HepG2 (cell line): ENCODE data around the gene SMARCD1. TPM values are rescaled to one million over a fixed set of nuclear protein-coding genes. Genes with fewer than 3 reads are reported as not detected.

Experiments used
- AGO2 ChIP-seq: fragments of 200-400 bp; formaldehyde crosslinking; optimal IDR thresholded peaks from 2 replicates; pipeline ENCODE3; 2017; ENCODE audit warnings: mild to moderate bottlenecking, low read depth, low read length, moderate library complexity
- BRD4 ChIP-seq: sonication (generic); formaldehyde crosslinking; IDR thresholded peaks from 2 replicates; pipeline ENCODE4 v1.4.0; 2020; ENCODE audit warnings: missing genetic modification reagents
- CHD2 ChIP-seq: IDR thresholded peaks from 2 replicates; pipeline ENCODE4 v1.6.1; 2011; ENCODE audit warnings: low read depth, low read length, improper control_type of control experiment
- FOXA3 ChIP-seq: IDR thresholded peaks from 2 replicates; pipeline ENCODE4 v1.6.1; 2016; ENCODE audit warnings: missing genetic modification reagents, missing compliant biosample characterization
- FOXK2 ChIP-seq: fragments of 450-650 bp; IDR thresholded peaks from 2 replicates; pipeline ENCODE4 v1.6.1; 2016
- FOXP1 ChIP-seq, 2 experiments: fragments of 450-650 bp in 1 of 2; IDR thresholded peaks; 2 replicates each; pipeline ENCODE4 v1.6.1; 2017 to 2018; ENCODE audit warnings: antibody characterized with exemption in 1 of 2
- GMEB1 ChIP-seq: sonication (generic); formaldehyde crosslinking; IDR thresholded peaks from 2 replicates; pipeline ENCODE4 v1.5.1; 2020; ENCODE audit warnings: missing genetic modification reagents, mild to moderate bottlenecking, borderline replicate concordance
- JARID2 ChIP-seq: sonication (generic); formaldehyde crosslinking; IDR thresholded peaks from 2 replicates; pipeline ENCODE4 v1.8.1; 2023; ENCODE audit warnings: missing genetic modification reagents, inconsistent platforms; ENCODE audit not compliant: insufficient replicate concordance
- JUND ChIP-seq: sonication (generic); formaldehyde crosslinking; IDR thresholded peaks from 2 replicates; pipeline ENCODE4 v1.8.0; 2022; ENCODE audit warnings: mild to moderate bottlenecking, missing genetic modification reagents
- MAFK ChIP-seq, 2 experiments: IDR thresholded peaks in 1 of 2; conservative IDR thresholded peaks in 1 of 2; 2 replicates each; pipeline ENCODE4 v1.6.1; 2011; ENCODE audit warnings: improper control_type of control experiment in 2 of 2, low read length in 2 of 2
- MBD4 ChIP-seq: IDR thresholded peaks from 2 replicates; pipeline ENCODE4 v1.6.1; 2012; ENCODE audit warnings: low read length, inconsistent platforms, borderline replicate concordance
- MED13 ChIP-seq: sonication (generic); formaldehyde crosslinking; IDR thresholded peaks from 2 replicates; pipeline ENCODE4 v1.5.0; 2020; ENCODE audit warnings: missing genetic modification reagents
- NR1H2 ChIP-seq: sonication (generic); formaldehyde crosslinking; IDR thresholded peaks from 2 replicates; pipeline ENCODE4 v1.8.1; 2022; ENCODE audit warnings: low read depth, missing genetic modification reagents, borderline replicate concordance
- PBX2 ChIP-seq: IDR thresholded peaks from 2 replicates; pipeline ENCODE4 v1.6.1; 2016; ENCODE audit warnings: control low read depth
- SAFB2 ChIP-seq: sonication (generic); formaldehyde crosslinking; IDR thresholded peaks from 2 replicates; pipeline ENCODE4 v1.5.1; 2020; ENCODE audit warnings: missing genetic modification reagents, low read depth, mild to moderate bottlenecking, borderline replicate concordance
- SALL2 ChIP-seq: sonication (generic); formaldehyde crosslinking; IDR thresholded peaks from 2 replicates; pipeline ENCODE4 v1.8.1; 2023; ENCODE audit warnings: mild to moderate bottlenecking, missing genetic modification reagents, inconsistent platforms
- TBP ChIP-seq: sonication (generic); formaldehyde crosslinking; IDR thresholded peaks from 2 replicates; pipeline ENCODE4 v1.5.0; 2020; ENCODE audit warnings: missing genetic modification reagents
- ZBTB20 ChIP-seq: sonication (generic); formaldehyde crosslinking; IDR thresholded peaks from 2 replicates; pipeline ENCODE4 v1.8.1; 2023; ENCODE audit warnings: missing genetic modification reagents, low read depth, mild to moderate bottlenecking, borderline replicate concordance
- ZBTB46 ChIP-seq: sonication (generic); formaldehyde crosslinking; IDR thresholded peaks from 2 replicates; pipeline ENCODE4 v1.4.0; 2020; ENCODE audit warnings: mild to moderate bottlenecking, missing genetic modification reagents, borderline replicate concordance
- ZMAT3 ChIP-seq: sonication (generic); formaldehyde crosslinking; conservative IDR thresholded peaks from 2 replicates; pipeline ENCODE4 v1.7.0; 2021; ENCODE audit warnings: missing genetic modification reagents
- ZNF124 ChIP-seq: sonication (generic); formaldehyde crosslinking; IDR thresholded peaks from 2 replicates; pipeline ENCODE4 v1.4.0; 2020; ENCODE audit warnings: missing genetic modification reagents
- ZNF343 ChIP-seq: sonication (generic); formaldehyde crosslinking; IDR thresholded peaks from 2 replicates; pipeline ENCODE4 v1.4.0; 2020; ENCODE audit warnings: mild to moderate bottlenecking, missing genetic modification reagents
- ZNF768 ChIP-seq: sonication (generic); formaldehyde crosslinking; IDR thresholded peaks from 2 replicates; pipeline ENCODE4 v1.4.0; 2020; ENCODE audit warnings: missing genetic modification reagents
- ZNF83 ChIP-seq: sonication (generic); formaldehyde crosslinking; IDR thresholded peaks from 2 replicates; pipeline ENCODE4 v1.4.0; 2020; ENCODE audit warnings: missing genetic modification reagents, mild to moderate bottlenecking, borderline replicate concordance
- ZSCAN30 ChIP-seq: sonication (generic); formaldehyde crosslinking; IDR thresholded peaks from 2 replicates; pipeline ENCODE4 v1.5.0; 2020; ENCODE audit warnings: mild to moderate bottlenecking, missing genetic modification reagents
- polyA plus RNA-seq, 8 experiments: library from polyadenylated mRNA; depleted of rRNA in 3 of 8; stranded (reverse) in 7 of 8; unstranded in 1 of 8; fragments of >200 nt; fragmentation: Illumina TruSeq in 4 of 8; extraction: Trizol in 4 of 8; gene quantifications; 2 replicates each; pipeline versions ENCODE4 v1.2.1 to v1.2.3, GENCODE V29; 2011 to 2016; ENCODE audit warnings: low read depth in 4 of 8, missing spikeins in 1 of 8, mixed read lengths in 1 of 8; ENCODE audit not compliant: insufficient read depth in 1 of 8
- total RNA-seq, 5 experiments: library from RNA; depleted of rRNA; stranded (reverse); fragments of >200 nt; fragmentation: Illumina TruSeq; extraction: Trizol; gene quantifications; 2 replicates each; pipeline ENCODE4 v1.2.3, GENCODE V29; 2016; ENCODE audit warnings: low read depth in 1 of 5
- TF ChIP-seq, protein P1 (sequence below): sonication (generic); formaldehyde crosslinking; IDR thresholded peaks from 2 replicates; pipeline ENCODE4 v1.5.1; 2020; ENCODE audit warnings: mild to moderate bottlenecking, moderate library complexity, missing genetic modification reagents

SMARCD1 gene
- total and polyA plus RNA-seq, 2 of the 13 experiments (the other 11 are each of a cell fraction or from before 2014, with no cell fraction given), result 51.7 to 54.6 TPM

DNA sequence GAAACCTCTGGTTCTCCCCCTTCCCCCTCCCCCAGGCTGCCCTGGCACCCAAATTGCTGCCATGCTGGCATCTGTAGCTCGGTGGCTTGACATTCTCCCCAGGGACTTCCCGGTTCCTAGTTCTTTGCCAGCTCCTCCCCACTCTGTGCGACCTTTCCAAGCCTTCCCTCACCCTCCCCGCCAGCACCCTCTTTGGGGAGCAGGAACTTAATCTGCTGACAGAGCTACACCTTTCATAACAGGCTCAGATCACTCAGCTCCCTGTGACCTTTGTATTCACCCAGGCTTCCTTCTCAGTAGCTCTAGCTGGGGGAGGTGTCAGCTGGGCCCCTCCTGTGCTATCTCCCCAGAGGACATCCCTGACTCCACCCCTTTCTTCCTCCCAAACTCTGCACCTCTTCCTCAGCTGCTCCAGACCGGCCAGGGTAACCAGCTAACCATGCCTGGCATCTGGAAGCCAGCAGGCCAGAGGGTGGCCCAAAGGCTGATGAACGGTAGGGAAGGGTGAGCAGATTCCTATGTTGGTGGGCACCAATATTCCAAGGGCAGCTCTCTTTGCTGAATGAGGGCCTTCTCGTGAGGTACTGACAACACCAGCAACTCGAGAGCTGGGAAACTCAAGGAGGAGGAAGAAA lies 25.1 kb downstream of the SMARCD1 start (continued):
- TF ChIP-seq ZBTB20 (CRISPR knock-in tag) (no peak; the same call in 1 of the 2 replicates), PBX2 (CRISPR knock-in tag) (no peak), ZNF83 (CRISPR knock-in tag) (no peak), JUND (CRISPR knock-in tag) (no peak), SALL2 (CRISPR knock-in tag) (no peak), NR1H2 (no peak), SAFB2 (CRISPR knock-in tag) (no peak), ZMAT3 (no peak), ZNF768 (CRISPR knock-in tag) (no peak), FOXP1 (IDR thresholded peaks at IDR 0.05) (no peak), FOXP1 (CRISPR knock-in tag; IDR thresholded peaks at IDR 0.05) (no peak), FOXK2 (no peak), CHD2 (no peak), ZBTB46 (no peak), TBP (CRISPR knock-in tag) (no peak), ZNF343 (CRISPR knock-in tag) (no peak), MAFK (conservative IDR thresholded peaks at IDR 0.05 in 1 of 2, IDR thresholded peaks at IDR 0.05 in 1 of 2; ENCODE audit: low read length in 2 of 2) (peak; percentile 8 to 35; a peak in 3 of 4 replicates), BRD4 (CRISPR knock-in tag) (no peak), JARID2 (no peak), GMEB1 (CRISPR knock-in tag) (no peak), MBD4 (no peak), AGO2 (no peak), FOXA3 (peak; percentile 18; the same call in 1 of the 2 replicates), MED13 (CRISPR knock-in tag) (no peak), ZNF124 (CRISPR knock-in tag) (no peak), ZSCAN30 (CRISPR knock-in tag) (no peak)
- TF ChIP-seq, protein P1, sequence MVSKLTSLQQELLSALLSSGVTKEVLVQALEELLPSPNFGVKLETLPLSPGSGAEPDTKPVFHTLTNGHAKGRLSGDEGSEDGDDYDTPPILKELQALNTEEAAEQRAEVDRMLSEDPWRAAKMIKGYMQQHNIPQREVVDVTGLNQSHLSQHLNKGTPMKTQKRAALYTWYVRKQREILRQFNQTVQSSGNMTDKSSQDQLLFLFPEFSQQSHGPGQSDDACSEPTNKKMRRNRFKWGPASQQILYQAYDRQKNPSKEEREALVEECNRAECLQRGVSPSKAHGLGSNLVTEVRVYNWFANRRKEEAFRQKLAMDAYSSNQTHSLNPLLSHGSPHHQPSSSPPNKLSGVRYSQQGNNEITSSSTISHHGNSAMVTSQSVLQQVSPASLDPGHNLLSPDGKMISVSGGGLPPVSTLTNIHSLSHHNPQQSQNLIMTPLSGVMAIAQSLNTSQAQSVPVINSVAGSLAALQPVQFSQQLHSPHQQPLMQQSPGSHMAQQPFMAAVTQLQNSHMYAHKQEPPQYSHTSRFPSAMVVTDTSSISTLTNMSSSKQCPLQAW (CRISPR knock-in tag), result 0 out of 2 replicates have a peak, but pooled peaks have one; percentile 37
